ENCODE data around the gene IPMK. TPM values are rescaled to one million over a fixed set of nuclear protein-coding genes. Genes with fewer than 3 reads are reported as not detected.

Gene IPMK
- total and polyA plus RNA-seq, 2 of the 8 experiments (the other 6 are each of a cell fraction or from before 2014, with no cell fraction given) = 1.3 to 7.8 TPM

DNA sequence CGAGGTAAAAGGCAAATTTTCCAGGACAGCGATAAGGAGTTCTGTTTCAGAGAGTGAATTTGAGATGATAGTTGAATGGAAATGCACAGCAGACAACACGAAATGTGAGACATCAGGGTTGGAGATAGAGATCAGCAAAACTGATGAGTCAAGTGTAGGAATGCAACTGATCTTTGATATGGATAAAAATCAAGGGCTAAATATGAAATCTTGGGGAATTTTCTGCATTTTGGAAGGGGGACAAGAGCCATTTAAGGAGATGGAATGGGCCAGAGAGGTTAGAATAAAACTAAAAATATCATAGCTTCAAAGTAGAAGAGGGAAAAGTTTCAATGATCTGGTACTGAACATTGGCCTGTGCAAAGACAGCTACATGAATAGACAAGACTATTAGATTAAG, 12.8 kb upstream of the IPMK start:
- H3K36me3 ChIP-seq (ENCODE audit: control insufficient read depth in 2 of 4, insufficient read depth in 4 of 4, low read length in 3 of 4) = peaks cover 0 to 16% (median 4%) of the 10 kb centered on the region in 4 experiments; a peak in 4 of 8 replicates
- H4K91ac ChIP-seq (replicated peaks; ENCODE audit: insufficient read length, low read length) = no peak overlapping the region
- no peak overlapping the region for H2BK5ac ChIP-seq (ENCODE audit: low read depth, low read length)
- H3K9me3 ChIP-seq (ENCODE audit: insufficient read depth in 2 of 2, low read depth in 1 of 2, low read length in 1 of 2) = no peaks in the 10 kb centered on the region
- no peaks in the 10 kb centered on the region for H3K23me2 ChIP-seq (ENCODE audit: low read depth, low read length)
- peaks cover 0 to 4% of the 10 kb centered on the region in 2 experiments; a peak in 1 of 4 replicates for H3K79me2 ChIP-seq (ENCODE audit: control insufficient read depth in 1 of 2, insufficient read depth in 2 of 2, low read length in 2 of 2)
- no peak overlapping the region for H3K9ac ChIP-seq (replicated peaks in 1 of 4; ENCODE audit: extremely low read depth in 1 of 4, low read depth in 3 of 4, low read length in 3 of 4)
- no peaks in the 10 kb centered on the region for H3K27me3 ChIP-seq (replicated peaks in 1 of 4; ENCODE audit: control insufficient read depth in 3 of 4, extremely low read depth in 1 of 4, insufficient read depth in 3 of 4, low read length in 3 of 4)
- no peak overlapping the region for H3K4me2 ChIP-seq (ENCODE audit: insufficient read depth in 1 of 2, low read depth in 2 of 2, low read length in 2 of 2)
- no peak overlapping the region for H3K4ac ChIP-seq (replicated peaks; ENCODE audit: insufficient read length, low read depth, low read length)
- H4K8ac ChIP-seq (ENCODE audit: extremely low read depth, insufficient read depth, low read length) = no peak overlapping the region
- H3K14ac ChIP-seq (ENCODE audit: insufficient read length) = no peak overlapping the region
- no peak overlapping the region for H3K18ac ChIP-seq (ENCODE audit: extremely low read depth, low read length)
- H2BK12ac ChIP-seq (ENCODE audit: low read depth, low read length) = no peak overlapping the region
- no peak for DNase-seq (ENCODE audit: low read depth in 1 of 2, low spot score in 2 of 2)
- H2BK120ac ChIP-seq (replicated peaks; ENCODE audit: low read depth, low read length) = no peak overlapping the region
- no peak for TF ChIP-seq ASH2L (IDR thresholded peaks at IDR 0.05; ENCODE audit: low read length)
- TF ChIP-seq BRCA1 (IDR thresholded peaks at IDR 0.05; ENCODE audit: low read depth, low read length) = no peak
- no peak for TF ChIP-seq E2F6 (IDR thresholded peaks at IDR 0.05)
- TF ChIP-seq CTBP2 (IDR thresholded peaks at IDR 0.05; ENCODE audit: borderline replicate concordance, insufficient read depth, insufficient read length, low read length) = no peak
- TF ChIP-seq POLR2AphosphoS5 (IDR thresholded peaks at IDR 0.05; ENCODE audit: low read depth, low read length) = no peak
- TF ChIP-seq ATF3 (IDR thresholded peaks at IDR 0.05; ENCODE audit: insufficient read depth, low read depth, low read length) = no peak
- no peak for TF ChIP-seq TCF12 (IDR thresholded peaks at IDR 0.05; ENCODE audit: low read depth, low read length)
- TF ChIP-seq HDAC2 (IDR thresholded peaks at IDR 0.05; ENCODE audit: borderline replicate concordance in 1 of 2, low read depth in 2 of 2, low read length in 2 of 2) = no peak
- TF ChIP-seq GTF2F1 (IDR thresholded peaks at IDR 0.05; ENCODE audit: borderline replicate concordance, low read depth, low read length) = no peak
- TF ChIP-seq JUND (IDR thresholded peaks at IDR 0.05; ENCODE audit: low read length) = no peak
- TF ChIP-seq POU5F1 (IDR thresholded peaks at IDR 0.05; ENCODE audit: low read depth, low read length) = no peak
- no peak for TF ChIP-seq BACH1 (IDR thresholded peaks at IDR 0.05; ENCODE audit: low read length)
- TF ChIP-seq KDM1A (IDR thresholded peaks at IDR 0.05; ENCODE audit: borderline replicate concordance, low read length) = no peak
- TF ChIP-seq CHD2 (IDR thresholded peaks at IDR 0.05; ENCODE audit: low read length) = no peak
- no peak overlapping the region for H2BK15ac ChIP-seq (ENCODE audit: low read length)
- FAIRE-seq = no peak
- no peaks in the 10 kb centered on the region for H3K4me1 ChIP-seq (replicated peaks in 1 of 4; ENCODE audit: control insufficient read depth in 3 of 4, insufficient read depth in 4 of 4, low read length in 3 of 4)
- ChIA-PET CTCF (ENCODE audit: partially characterized antibody) (interaction anchor here (0.6 to 1.7 kb wide), 4 partner anchors 9 to 596 kb away, joined by 3 to 4 read pairs (median 4); no protein-coding TSS in a partner anchor), POLR2A (ENCODE audit: partially characterized antibody) (no interaction called here)
- H2AK5ac ChIP-seq (ENCODE audit: low read depth, low read length) = no peak overlapping the region
- no peak overlapping the region for H3K27ac ChIP-seq (ENCODE audit: low read depth, low read length)
- no peak overlapping the region for H2BK20ac ChIP-seq (ENCODE audit: low read length)
- no peak overlapping the region for H2AFZ ChIP-seq (ENCODE audit: low read length)
- no peak overlapping the region for H4K5ac ChIP-seq (ENCODE audit: insufficient read length, low read depth, low read length)
- H3K79me1 ChIP-seq (ENCODE audit: low read depth, low read length) = no peaks in the 10 kb centered on the region
- no peaks in the 10 kb centered on the region for H4K20me1 ChIP-seq (replicated peaks in 1 of 2; ENCODE audit: control insufficient read depth in 1 of 2, insufficient read depth in 2 of 2, low read length in 2 of 2)
- no peak overlapping the region for H3K4me3 ChIP-seq (ENCODE audit: extremely low read depth in 1 of 4, insufficient read depth in 2 of 4, low read depth in 3 of 4, low read length in 4 of 4)
- H3K23ac ChIP-seq (ENCODE audit: insufficient read length) = no peak overlapping the region
- no peak overlapping the region for H3K56ac ChIP-seq (replicated peaks; ENCODE audit: insufficient read length, low read depth, low read length)
- 94% methylated on average over 3 of the region's 3 CpGs; no CpG with 5 or more reads in 1 of the 2 experiments for WGBS, 2 experiments (ENCODE audit: extremely low coverage in 1 of 2, insufficient coverage in 1 of 2, insufficient read length in 1 of 2, insufficient replicate concordance in 2 of 2, low coverage in 1 of 2, low lambda C conversion rate in 2 of 2, missing lambda C conversion rate in 1 of 2)

All from H1 (cell line).